ENCODE data around the gene PPFIBP1. TPM values are rescaled to one million over a fixed set of nuclear protein-coding genes. Genes with fewer than 3 reads are reported as not detected.

Gene PPFIBP1
- total and polyA plus RNA-seq, 2 of the 8 experiments (the other 6 are each of a cell fraction or from before 2014, with no cell fraction given), result 7.7 to 31.3 TPM

DNA sequence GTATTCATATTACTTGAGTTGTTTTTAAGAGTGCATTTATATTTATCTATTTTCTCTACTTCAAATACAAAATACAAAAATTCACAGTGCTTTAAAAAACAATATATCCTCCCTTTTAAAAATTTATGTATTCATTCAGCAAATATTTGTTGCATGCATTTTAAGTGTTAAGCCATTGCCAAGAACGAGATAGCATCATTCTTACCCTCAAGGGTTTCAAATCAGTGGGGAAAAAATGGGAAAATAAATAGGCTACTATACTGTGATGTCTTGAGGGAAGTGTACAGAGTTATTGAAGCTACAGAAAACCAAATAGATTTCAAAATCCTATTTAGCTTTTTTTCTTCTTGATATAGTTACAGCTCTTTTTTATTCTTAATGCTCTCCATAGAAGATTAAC is 209.8 kb downstream of the PPFIBP1 start:
- Histone ChIP-seq H3K27me3 (replicated peaks in 1 of 4; ENCODE audit: control insufficient read depth in 3 of 4, extremely low read depth in 1 of 4, insufficient read depth in 3 of 4, low read length in 3 of 4) (no peaks in the 10 kb centered on the region), H2AK5ac (ENCODE audit: low read depth, low read length) (no peak overlapping the region), H3K9ac (replicated peaks in 1 of 4; ENCODE audit: extremely low read depth in 1 of 4, low read depth in 3 of 4, low read length in 3 of 4) (no peak overlapping the region), H3K23ac (ENCODE audit: insufficient read length) (no peak overlapping the region), H3K23me2 (ENCODE audit: low read depth, low read length) (no peaks in the 10 kb centered on the region), H2BK12ac (ENCODE audit: low read depth, low read length) (no peak overlapping the region), H3K9me3 (ENCODE audit: insufficient read depth in 2 of 2, low read depth in 1 of 2, low read length in 1 of 2) (no peaks in the 10 kb centered on the region), H3K18ac (ENCODE audit: extremely low read depth, low read length) (no peak overlapping the region), H3K79me1 (ENCODE audit: low read depth, low read length) (no peaks in the 10 kb centered on the region), H2BK120ac (replicated peaks; ENCODE audit: low read depth, low read length) (no peak overlapping the region), H4K20me1 (replicated peaks in 1 of 2; ENCODE audit: control insufficient read depth in 1 of 2, insufficient read depth in 2 of 2, low read length in 2 of 2) (peaks cover 0 to 2% of the 10 kb centered on the region in 2 experiments), H2BK15ac (ENCODE audit: low read length) (no peak overlapping the region), H3K36me3 (ENCODE audit: control insufficient read depth in 2 of 4, insufficient read depth in 4 of 4, low read length in 3 of 4) (peaks cover 0 to 32% (median 2%) of the 10 kb centered on the region in 4 experiments; a peak in 4 of 8 replicates), H4K8ac (ENCODE audit: extremely low read depth, insufficient read depth, low read length) (no peak overlapping the region), H3K14ac (ENCODE audit: insufficient read length) (no peak overlapping the region), H3K4ac (replicated peaks; ENCODE audit: insufficient read length, low read depth, low read length) (no peak overlapping the region), H3K4me3 (ENCODE audit: extremely low read depth in 1 of 4, insufficient read depth in 2 of 4, low read depth in 3 of 4, low read length in 4 of 4) (no peak overlapping the region), H4K91ac (replicated peaks; ENCODE audit: insufficient read length, low read length) (no peak overlapping the region), H3K4me1 (replicated peaks in 1 of 4; ENCODE audit: control insufficient read depth in 3 of 4, insufficient read depth in 4 of 4, low read length in 3 of 4) (no peaks in the 10 kb centered on the region), H3K79me2 (ENCODE audit: control insufficient read depth in 1 of 2, insufficient read depth in 2 of 2, low read length in 2 of 2) (no peaks in the 10 kb centered on the region), H2BK5ac (ENCODE audit: low read depth, low read length) (no peak overlapping the region), H3K4me2 (ENCODE audit: insufficient read depth in 1 of 2, low read depth in 2 of 2, low read length in 2 of 2) (no peak overlapping the region), H3K56ac (replicated peaks; ENCODE audit: insufficient read length, low read depth, low read length) (no peak overlapping the region), H3K27ac (ENCODE audit: low read depth, low read length) (no peak overlapping the region), H4K5ac (ENCODE audit: insufficient read length, low read depth, low read length) (no peak overlapping the region), H2BK20ac (ENCODE audit: low read length) (no peak overlapping the region), H2AFZ (ENCODE audit: low read length) (no peak overlapping the region)
- no peak for DNase-seq (ENCODE audit: low read depth in 1 of 2, low spot score in 2 of 2)
- TF ChIP-seq POU5F1 (IDR thresholded peaks at IDR 0.05; ENCODE audit: low read depth, low read length), result no peak
- TF ChIP-seq KDM1A (IDR thresholded peaks at IDR 0.05; ENCODE audit: borderline replicate concordance, low read length), result no peak
- no peak for TF ChIP-seq JUND (IDR thresholded peaks at IDR 0.05; ENCODE audit: low read length)
- TF ChIP-seq KDM4A (IDR thresholded peaks at IDR 0.05; ENCODE audit: low read depth, low read length, severe bottlenecking), result no peak
- WGBS, 2 experiments (ENCODE audit: extremely low coverage in 1 of 2, insufficient coverage in 1 of 2, insufficient read length in 1 of 2, insufficient replicate concordance in 2 of 2, low coverage in 1 of 2, low lambda C conversion rate in 2 of 2, missing lambda C conversion rate in 1 of 2), result 88% methylated on average over 1 of the region's 1 CpG; no CpG with 5 or more reads in 1 of the 2 experiments
- CTCF ChIA-PET (ENCODE audit: partially characterized antibody), result interaction anchor here (0.6 to 2.9 kb wide), 22 partner anchors 8 to 1207 kb away, joined by 3 to 15 read pairs (median 4); no protein-coding TSS in a partner anchor
- POLR2A ChIA-PET (ENCODE audit: partially characterized antibody), result no interaction called here
- no peak for FAIRE-seq

Data from H1 (cell line).